ENCODE data around the gene TIGD2.

- TF ChIP-seq TAF1 (IDR thresholded peaks at IDR 0.05; ENCODE audit: borderline replicate concordance, insufficient read depth, low read length) (no peak), POLR2AphosphoS5 (IDR thresholded peaks at IDR 0.05; ENCODE audit: low read depth, low read length) (no peak), REST (IDR thresholded peaks at IDR 0.05; ENCODE audit: insufficient read depth in 1 of 2, low read depth in 2 of 2, low read length in 2 of 2) (no peak), SIN3A (IDR thresholded peaks at IDR 0.05; ENCODE audit: borderline replicate concordance, insufficient read depth, low read length) (no peak)
Measured at GRCh38 chr4:89114100-89114499, 2.8 kb downstream of the TIGD2 start.

Data from PFSK-1 (cell line).